NCI-H1694 (cell line): ENCODE results near the gene UBE2J2.
"Not testable (repeated sequence)": the region's sequence is repeated elsewhere in the genome, so short reads cannot be mapped to it uniquely, and the experiment has no call there.

Experiments
- DNase-seq: peaks from one replicate; lab custom pipeline; 2025; lab: John Stamatoyannopoulos, UW

Gene UBE2J2

DNA sequence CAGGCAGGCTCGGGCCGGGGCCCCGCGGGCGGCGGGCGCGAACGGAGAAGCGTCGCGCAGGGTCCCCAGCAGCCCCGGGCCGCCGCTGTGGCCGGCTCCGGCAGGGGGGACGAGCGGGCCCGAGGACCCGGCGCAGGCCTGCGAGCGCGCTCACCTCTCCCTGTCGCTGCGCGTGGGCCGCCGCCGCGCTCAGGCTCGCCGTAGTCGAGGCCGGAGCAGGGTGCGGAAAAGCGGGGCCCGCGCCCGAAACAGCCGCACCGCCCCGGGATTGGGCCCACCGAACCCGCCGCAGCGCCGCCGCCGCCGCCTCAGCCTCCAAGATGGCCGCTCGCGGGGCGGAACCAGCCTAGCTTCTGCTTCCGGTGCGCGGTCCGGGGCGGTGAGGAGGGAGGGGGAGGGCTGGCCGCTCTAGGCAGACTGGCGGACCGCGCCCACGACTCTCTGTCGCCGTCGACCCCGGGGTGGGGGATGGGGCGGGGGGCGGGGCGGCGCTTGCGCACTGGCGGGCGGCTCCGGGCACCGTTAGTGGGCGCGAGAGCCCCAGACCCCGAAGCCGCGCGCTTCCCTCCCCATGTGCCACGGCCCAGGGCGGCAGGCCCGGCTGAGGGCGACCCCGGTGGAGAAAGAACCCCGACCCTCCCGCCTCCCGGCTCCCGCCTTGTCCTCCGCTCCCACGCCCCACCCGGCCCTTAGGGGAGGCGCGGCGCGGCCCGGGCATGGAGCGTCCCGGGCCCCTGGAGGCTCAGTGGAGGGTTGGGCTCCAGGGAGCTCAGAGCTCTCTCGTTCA is at the start of gene UBE2J2:
UBE2J2 (minus strand) TSS at position 343 of the 787 bp plus-strand sequence. CDS start 5,862 bp downstream, outside the sequence.
- peak; percentile 28 for DNase-seq

DNA sequence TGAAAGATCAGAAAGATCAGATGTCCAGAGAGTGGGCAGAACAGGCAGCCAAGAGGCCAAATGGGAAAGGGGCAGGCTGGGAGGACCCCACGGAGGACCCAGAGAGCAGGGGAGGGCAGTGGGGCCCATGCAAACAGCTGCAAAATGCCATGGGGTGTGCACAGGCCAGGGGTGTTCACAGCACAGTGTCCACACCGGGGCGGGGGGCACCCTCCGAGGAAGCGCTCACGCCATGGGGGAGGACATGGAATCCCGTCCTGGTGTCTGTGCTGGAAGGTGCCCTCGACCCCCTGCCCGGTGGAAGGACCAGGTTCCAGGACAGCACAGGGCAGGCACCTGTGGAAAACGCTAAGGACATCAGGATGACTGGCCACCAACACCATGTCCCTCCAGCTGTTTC is 49.3 kb upstream of the UBE2J2 start:
- DNase-seq: no peak

- no peak for DNase-seq
These were observed 48.8 kb upstream of the UBE2J2 start for GRCh38 chr1:1322418-1322817.

- no peak for DNase-seq
These were observed 47.8 kb upstream of the UBE2J2 start for GRCh38 chr1:1321477-1321876.

- no peak for DNase-seq
These were observed 47.2 kb upstream of the UBE2J2 start for GRCh38 chr1:1320666-1321448.

DNA sequence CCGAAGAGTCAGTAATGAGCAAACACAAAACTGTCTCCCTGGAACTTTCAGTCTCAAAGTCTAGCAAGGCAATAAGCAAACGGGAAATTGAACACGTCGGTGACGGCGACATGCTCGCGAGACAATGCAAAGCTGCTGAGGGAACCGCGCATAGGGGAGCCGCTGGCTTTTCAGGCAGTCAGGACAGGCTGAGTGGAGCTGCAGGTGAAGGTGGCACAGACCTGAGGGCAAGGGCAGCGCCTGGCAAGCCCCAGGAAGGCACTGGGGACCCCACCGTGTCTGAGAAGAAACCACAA is 45.9 kb upstream of the UBE2J2 start:
- DNase-seq: no peak

- no peak for DNase-seq
These were observed 45.4 kb upstream of the UBE2J2 start for GRCh38 chr1:1318777-1319645.

GRCh38 chr1:1318131-1318652 is 44.5 kb upstream of the UBE2J2 start:
- DNase-seq: peak; percentile 67

DNA sequence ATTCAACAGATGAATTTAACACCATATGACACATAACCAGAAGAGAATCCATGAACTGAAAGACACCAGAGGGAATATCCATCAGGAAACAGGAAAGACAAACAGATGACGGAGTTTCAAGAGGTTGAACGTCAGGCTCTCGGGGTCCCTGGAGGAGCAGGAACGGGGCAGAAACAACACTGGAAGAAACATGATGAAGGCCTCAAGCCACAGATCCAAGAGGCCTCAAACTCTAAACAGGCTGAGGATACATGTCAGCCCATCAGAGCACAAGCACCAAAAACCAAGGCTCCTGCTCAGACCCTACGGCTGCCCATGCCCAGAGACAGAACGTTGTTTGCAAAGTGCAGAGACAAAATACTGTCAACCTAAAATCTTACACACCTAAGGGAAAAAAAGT is 43.8 kb upstream of the UBE2J2 start:
- DNase-seq: no peak

DNA sequence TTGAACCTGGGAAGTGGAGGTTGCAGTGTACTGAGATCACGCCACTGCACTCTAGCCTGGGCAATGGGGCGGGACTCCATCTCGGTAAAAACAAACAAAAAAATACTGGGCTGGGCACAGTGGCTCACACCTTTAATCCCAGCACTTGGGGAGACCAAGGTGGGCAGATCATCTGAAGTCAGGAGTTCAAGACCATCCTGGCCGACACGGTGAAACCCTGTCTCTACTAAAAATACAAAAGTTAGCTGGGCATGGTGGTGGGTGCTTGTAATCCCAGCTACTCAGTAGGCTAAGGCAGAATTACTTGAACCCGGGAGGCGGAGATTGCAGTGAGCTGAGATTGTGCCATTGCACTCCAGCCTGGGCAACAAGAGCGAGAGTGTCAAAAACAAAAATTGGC is 42.5 kb upstream of the UBE2J2 start:
- not testable (repeated sequence) for DNase-seq

GRCh38 chr1:1315435-1315954 is 41.8 kb upstream of the UBE2J2 start:
- DNase-seq: no peak

GRCh38 chr1:1314678-1315335 is 41.2 kb upstream of the UBE2J2 start:
- DNase-seq: no peak

- DNase-seq: no peak
These were observed 40.6 kb upstream of the UBE2J2 start for GRCh38 chr1:1314237-1314586.

DNA sequence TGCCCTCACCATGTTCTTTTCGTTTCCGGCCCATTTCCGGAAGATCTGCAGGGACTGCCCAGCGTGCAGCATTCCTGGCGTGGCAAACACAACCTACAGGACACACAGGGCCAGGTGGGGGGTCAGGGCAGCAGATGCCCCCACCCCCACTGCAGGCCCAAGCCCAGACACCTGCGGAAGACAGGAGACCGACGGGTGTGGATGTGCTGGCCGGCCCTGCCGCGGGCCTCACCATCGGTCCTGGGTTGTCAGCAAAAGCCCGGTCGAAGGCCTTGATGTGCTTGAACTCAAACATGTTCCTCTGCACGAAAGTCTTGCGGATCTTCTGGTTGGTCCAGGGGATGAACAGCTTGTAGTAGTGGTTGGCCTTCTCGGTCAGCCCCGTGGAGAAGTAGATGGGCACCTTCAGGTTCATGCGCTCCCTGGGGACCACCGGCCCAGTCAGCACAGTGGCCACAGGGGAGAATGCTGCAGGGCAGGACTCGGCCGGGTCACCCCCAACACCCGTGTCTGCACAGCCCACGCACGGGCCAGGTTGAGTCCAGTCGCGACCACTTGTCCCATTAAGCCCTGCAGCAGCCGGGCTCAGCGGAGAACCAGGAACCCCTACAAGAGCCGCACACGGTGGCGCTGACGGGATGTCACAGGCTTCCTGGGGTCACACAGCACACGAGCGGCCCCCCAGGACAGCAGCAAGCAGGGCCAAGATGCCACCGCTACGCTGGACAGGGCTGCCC is 40.0 kb upstream of the UBE2J2 start:
- no peak for DNase-seq

GRCh38 chr1:1312450-1313314 is 39.0 kb upstream of the UBE2J2 start:
- DNase-seq: no peak

DNA sequence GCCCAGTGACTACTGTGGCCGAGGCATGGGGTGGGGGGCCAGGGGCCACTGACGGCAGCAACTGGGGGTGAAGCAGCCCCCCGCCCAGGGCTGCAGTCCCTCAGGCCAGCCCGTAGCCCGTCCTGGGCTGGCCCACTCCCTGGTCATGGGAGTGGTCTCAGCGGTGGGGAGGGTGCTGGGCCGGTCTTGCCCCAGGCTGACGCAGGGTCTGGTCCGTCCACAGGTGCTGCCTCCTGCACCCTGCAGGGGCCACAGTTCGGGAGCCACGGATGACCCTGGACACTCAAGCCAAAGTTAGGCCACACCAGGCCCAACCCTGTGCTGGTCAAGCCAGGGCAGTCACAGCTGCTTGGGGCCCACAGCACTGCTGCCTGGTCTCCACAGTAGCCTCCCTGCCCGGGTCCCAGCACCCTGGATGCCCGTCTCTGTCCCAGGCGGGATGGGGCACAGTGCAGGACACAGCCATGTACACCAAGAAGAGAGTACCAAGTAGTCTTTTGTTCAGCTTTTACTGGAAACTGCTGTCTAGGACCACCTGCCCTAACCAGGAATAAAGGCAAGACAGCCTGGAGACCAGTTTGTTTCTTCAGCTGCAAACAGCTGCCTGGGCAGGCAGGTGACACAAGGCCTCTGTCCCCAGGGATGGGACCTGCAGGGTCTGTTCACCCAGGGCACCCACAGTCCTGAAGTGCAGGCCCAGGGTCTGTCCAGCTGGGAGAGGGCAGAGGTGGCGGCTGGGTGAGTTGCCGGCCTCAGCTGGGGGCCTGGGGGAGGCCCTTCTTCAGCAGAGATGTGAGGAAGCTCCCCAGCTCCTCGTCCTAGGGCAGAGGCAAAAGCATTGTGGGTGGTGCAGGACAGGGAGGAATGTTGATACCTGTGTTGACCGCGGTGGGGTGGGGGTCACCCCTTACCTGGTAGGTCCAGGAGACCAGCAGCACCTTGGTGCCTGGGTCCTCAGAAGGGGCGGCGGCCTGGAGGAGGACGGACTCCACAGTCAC is 37.8 kb upstream of the UBE2J2 start:
- DNase-seq: no peak

DNA sequence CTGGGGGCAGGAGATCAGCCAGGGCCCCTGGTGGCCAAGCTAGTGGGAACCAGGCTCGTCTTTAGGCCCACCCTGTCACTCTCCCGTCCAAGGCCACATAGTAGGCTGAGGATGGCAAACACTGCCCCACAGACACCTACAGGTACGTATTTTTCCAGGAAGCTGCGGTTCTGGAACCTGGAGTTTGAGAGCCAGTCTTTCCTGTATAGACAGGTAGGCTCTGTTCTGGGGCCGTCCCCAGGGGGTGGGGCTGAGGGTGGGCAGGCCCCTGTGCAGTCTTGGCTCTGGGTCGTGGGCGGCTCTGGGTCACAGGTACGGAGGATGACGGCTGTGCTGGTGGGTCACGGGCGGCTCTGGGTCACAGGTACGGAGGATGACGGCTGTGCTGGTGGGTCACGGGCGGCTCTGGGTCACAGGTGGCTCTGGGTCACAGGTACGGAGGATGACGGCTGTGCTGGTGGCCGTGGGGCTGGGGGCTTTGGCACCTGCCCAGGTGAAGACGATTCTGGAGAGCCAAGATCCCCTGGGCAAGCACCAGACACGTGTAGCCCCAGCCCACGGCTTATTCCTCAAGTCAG is 36.9 kb upstream of the UBE2J2 start:
- no peak for DNase-seq

GRCh38 chr1:1310109-1310385 is 36.4 kb upstream of the UBE2J2 start:
- DNase-seq: no peak
